Esophagus squamous epithelium (tissue), 5 donors: ENCODE measurements around the gene NCOR1. TPM values are rescaled to one million over a fixed set of nuclear protein-coding genes. Genes with fewer than 3 reads are reported as not detected.

Experiments
- DNase-seq: peaks from one replicate; lab custom pipeline; 2025; lab: John Stamatoyannopoulos, UW
- H3K27ac ChIP-seq, 4 donors: fragments of 200-600 bp; sonication (generic); one replicate each; pipeline ENCODE4 v1.5.1; 2016 to 2019; ENCODE audit warnings: mild to moderate bottlenecking in 1 of 4
- H3K27me3 ChIP-seq, 4 donors: fragments of 200-600 bp; sonication (generic); 1 replicate in 3 of 4; 2 replicates in 1 of 4; pipeline versions ENCODE4 v1.5.1 to v1.6.0; 2017 to 2021; ENCODE audit warnings: antibody characterized with exemption in 1 of 4
- H3K36me3 ChIP-seq, 3 donors: fragments of 200-600 bp; sonication (generic); one replicate each; pipeline ENCODE4 v1.5.1; 2016 to 2019
- H3K4me1 ChIP-seq, 3 donors: fragments of 200-600 bp; sonication (generic); one replicate each; pipeline ENCODE4 v1.5.1; 2017 to 2019
- H3K4me3 ChIP-seq, 4 donors: fragments of 200-600 bp; sonication (generic); 1 replicate in 3 of 4; 2 replicates in 1 of 4; pipeline ENCODE4 v1.5.1; 2016 to 2019; ENCODE audit warnings: mild to moderate bottlenecking in 2 of 4, moderate library complexity in 1 of 4
- H3K9me3 ChIP-seq, 3 donors: fragments of 200-600 bp; sonication (generic); one replicate each; pipeline ENCODE4 v1.5.1; 2016 to 2019
- CTCF ChIP-seq, 6 experiments: fragments of 450-650 bp in 4 of 6; fragments of 200-600 bp in 2 of 6; sonication (generic) in 2 of 6; IDR thresholded peaks; one replicate each; pipeline ENCODE4 v1.5.1; 2016 to 2019; ENCODE audit warnings: antibody characterized with exemption in 6 of 6, mild to moderate bottlenecking in 4 of 6, moderate library complexity in 4 of 6
- POLR2A ChIP-seq, 4 donors: fragments of 450-650 bp; IDR thresholded peaks; one replicate each; pipeline ENCODE4 v1.6.1; 2017; ENCODE audit warnings: antibody characterized with exemption in 4 of 4, mild to moderate bottlenecking in 4 of 4, moderate library complexity in 3 of 4
- WGBS, 2 donors: methylation state at CpG; one replicate each; pipeline ENCODE4 v1.1.5; 2018; 5-methylcytosine and 5-hydroxymethylcytosine counted together
- intact Hi-C: fragments of 100-400 bp; cut with DNase I; formaldehyde crosslinking; loops from one replicate; pipeline ENCODE4 v1.15.0; 2022
- total RNA-seq, 4 donors: library from RNA; depleted of rRNA; stranded (reverse); fragments of >200 nt; gene quantifications; one replicate each; pipeline ENCODE4 v1.1.0, GENCODE V29; 2016
- donor health status: DM: yes; HTN: yes; CAD: no.

The NCOR1 gene
- total RNA-seq, 4 donors from 2014 or later: 52.5 to 188 (median 76.8) TPM

GRCh38 chr17:16255481-16255921 lies 40.2 kb upstream of the NCOR1 start:
- WGBS, 2 donors: 18 to 34% methylated on average over 4 of the region's 4 CpGs

GRCh38 chr17:16254773-16255400 lies 39.6 kb upstream of the NCOR1 start:
- Histone ChIP-seq H3K9me3 (no peaks in the 10 kb centered on the region), H3K36me3 (peaks cover 0 to 4% (median 0%) of the 10 kb centered on the region in 3 donors), H3K27me3 (no peaks in the 10 kb centered on the region), H3K4me1 (peaks cover 0 to 19% (median 6%) of the 10 kb centered on the region in 3 donors), H3K4me3 (no peak overlapping the region), H3K27ac (peak overlapping the region in 1 of 4 donors; percentile 4)
- intact Hi-C loops: no loop called here
- DNase-seq: no peak
- 82 to 86% methylated on average over 9 of the region's 9 CpGs for WGBS, 2 donors
- TF ChIP-seq CTCF (IDR thresholded peaks at IDR 0.05) (no peak), POLR2A (IDR thresholded peaks at IDR 0.05) (no peak)

More at GRCh38 chr17:16255481-16255921, 40.2 kb upstream of the NCOR1 start:
- no peaks in the 10 kb centered on the region for H3K27me3 ChIP-seq
- H3K4me3 ChIP-seq: no peak overlapping the region
- H3K9me3 ChIP-seq: no peaks in the 10 kb centered on the region
- H3K36me3 ChIP-seq: peaks cover 0 to 9% (median 0%) of the 10 kb centered on the region in 3 donors
- H3K27ac ChIP-seq: peak overlapping the region in 2 of 4 donors; percentile 4 to 48
- TF ChIP-seq CTCF (IDR thresholded peaks at IDR 0.05) (no peak), POLR2A (IDR thresholded peaks at IDR 0.05) (no peak)
- DNase-seq: no peak
- peaks cover 0 to 19% (median 6%) of the 10 kb centered on the region in 3 donors for H3K4me1 ChIP-seq
- intact Hi-C loops: no loop called here

GRCh38 chr17:16251556-16251955 lies 36.2 kb upstream of the NCOR1 start:
- peaks cover 0 to 10% (median 0%) of the 10 kb centered on the region in 3 donors for H3K36me3 ChIP-seq
- no peak overlapping the region for H3K4me3 ChIP-seq
- H3K27ac ChIP-seq: no peak overlapping the region
- intact Hi-C loops: no loop called here
- H3K9me3 ChIP-seq: no peaks in the 10 kb centered on the region
- no peak for TF ChIP-seq POLR2A (IDR thresholded peaks at IDR 0.05)
- TF ChIP-seq CTCF (IDR thresholded peaks at IDR 0.05): no peak
- no peaks in the 10 kb centered on the region for H3K27me3 ChIP-seq
- 93 to 96% methylated on average over 1 of the region's 1 CpG for WGBS, 2 donors
- no peak for DNase-seq
- peaks cover 0 to 19% (median 6%) of the 10 kb centered on the region in 3 donors for H3K4me1 ChIP-seq

- H3K27me3 ChIP-seq: no peaks in the 10 kb centered on the region
- WGBS, 2 donors: 86 to 92% methylated on average over 6 of the region's 6 CpGs
- no peak overlapping the region for H3K27ac ChIP-seq
- no peak for DNase-seq
- H3K4me1 ChIP-seq: peaks cover 0 to 15% (median 6%) of the 10 kb centered on the region in 3 donors
- TF ChIP-seq POLR2A (IDR thresholded peaks at IDR 0.05) (no peak), CTCF (IDR thresholded peaks at IDR 0.05) (no peak)
- H3K9me3 ChIP-seq: no peaks in the 10 kb centered on the region
- H3K4me3 ChIP-seq: no peak overlapping the region
- intact Hi-C loops: no loop called here
- peaks cover 0 to 10% (median 0%) of the 10 kb centered on the region in 3 donors for H3K36me3 ChIP-seq
These were observed 35.7 kb upstream of the NCOR1 start for GRCh38 chr17:16251043-16251442.

- Histone ChIP-seq H3K36me3 (peaks cover 0 to 10% (median 0%) of the 10 kb centered on the region in 3 donors), H3K27me3 (no peaks in the 10 kb centered on the region), H3K4me1 (peaks cover 0 to 11% (median 4%) of the 10 kb centered on the region in 3 donors), H3K9me3 (no peaks in the 10 kb centered on the region), H3K4me3 (no peak overlapping the region), H3K27ac (no peak overlapping the region)
- TF ChIP-seq CTCF (IDR thresholded peaks at IDR 0.05) (no peak), POLR2A (IDR thresholded peaks at IDR 0.05) (no peak)
- intact Hi-C loops: no loop called here
- 72 to 92% methylated on average over 1 of the region's 1 CpG for WGBS, 2 donors
- DNase-seq: no peak
These were observed 35.3 kb upstream of the NCOR1 start for GRCh38 chr17:16250635-16251034.
